HepG2 (cell line): Measurements from ENCODE around the gene C11orf68. TPM values are rescaled to one million over a fixed set of nuclear protein-coding genes. Genes with fewer than 3 reads are reported as not detected.

Experiments
- ATAC-seq: fragments of 200-7000 bp; cut with Tn5 transposase; 3 replicates; pipeline ENCODE4 v1.9.1; 2020; ENCODE audit warnings: mild to moderate bottlenecking, moderate library complexity
- BruUV-seq: library from RNA; stranded (reverse); fragments of 400-500 nt; replicated peaks from 2 replicates; lab custom pipeline; 2021; lab: Mats Ljungman, UMichigan
- CTCF ChIA-PET: fragments of 300-600 bp; formaldehyde crosslinking; extraction: SDS; loops from one replicate; lab custom pipeline; 2021; ENCODE audit warnings: low total read pairs, inconsistent platforms, low intra/inter-chr PET ratio; lab: Yijun Ruan, JAX
- POLR2A ChIA-PET: fragments of 350-600 bp; sonication (Branson Sonifier 250); formaldehyde crosslinking; loops from one replicate; lab custom pipeline; 2020; ENCODE audit warnings: antibody characterized with exemption, inconsistent platforms; lab: Yijun Ruan, JAX
- DNase-seq: peaks from one replicate; pipeline ENCODE4 v3.0.0-alpha.2; 2015; ENCODE audit warnings: low spot score
- FAIRE-seq: peaks from 3 replicates; lab custom pipeline; 2011; peaks lifted over from hg19 to GRCh38; lab: Jason Lieb, UNC
- H2AFZ ChIP-seq: one replicate; pipeline ENCODE4 v1.6.1; 2011; ENCODE audit warnings: low read length, inconsistent platforms
- H3K27ac ChIP-seq: fragments of 300-600 bp; 3 replicates; pipeline ENCODE4 v1.8.0; 2011; ENCODE audit warnings: mixed run types, mild to moderate bottlenecking, mixed read lengths, low read length, inconsistent platforms; ENCODE audit not compliant: insufficient read depth; ENCODE audit errors: extremely low read length
- H3K27me3 ChIP-seq, 2 experiments: fragments of 200-600 bp in 1 of 2; 2 replicates in 1 of 2; 3 replicates in 1 of 2; pipeline versions ENCODE4 v1.6.0 to v1.8.0; 2011; ENCODE audit warnings: low read length in 2 of 2, mild to moderate bottlenecking in 2 of 2, moderate library complexity in 2 of 2, inconsistent platforms in 1 of 2; ENCODE audit not compliant: insufficient read depth in 2 of 2, control insufficient read depth in 1 of 2
- H3K36me3 ChIP-seq, 2 experiments: fragments of 200-600 bp in 1 of 2; replicated peaks in 1 of 2; 2 replicates in 1 of 2; 3 replicates in 1 of 2; pipeline versions ENCODE4 v1.5.1 to v1.8.0; 2011; ENCODE audit warnings: low read length in 2 of 2, inconsistent platforms in 1 of 2; ENCODE audit not compliant: insufficient read depth in 2 of 2, control insufficient read depth in 1 of 2
- H3K4me1 ChIP-seq: 2 replicates; pipeline ENCODE4 v1.5.1; 2012; ENCODE audit warnings: low read length, inconsistent platforms; ENCODE audit not compliant: insufficient read depth
- H3K4me2 ChIP-seq: 2 replicates; pipeline ENCODE4 v1.6.0; 2011; ENCODE audit warnings: low read depth, low read length, inconsistent platforms
- H3K4me3 ChIP-seq, 3 experiments: fragments of 200-600 bp in 1 of 3; sonication (generic), shearing (Covaris generic) in 1 of 3; replicated peaks in 1 of 3; 2 replicates each; pipeline ENCODE4 v1.5.1; 2011 to 2016; ENCODE audit warnings: low read length in 3 of 3, inconsistent platforms in 2 of 3, low read depth in 2 of 3, mild to moderate bottlenecking in 2 of 3, control low read depth in 1 of 3, mixed read lengths in 1 of 3; ENCODE audit not compliant: insufficient read depth in 1 of 3
- H3K79me2 ChIP-seq: one replicate; pipeline ENCODE4 v1.6.1; 2011; ENCODE audit warnings: low read length, inconsistent platforms; ENCODE audit not compliant: insufficient read depth
- H3K9ac ChIP-seq: 2 replicates; pipeline ENCODE4 v1.6.0; 2011; ENCODE audit warnings: mild to moderate bottlenecking, low read depth, low read length, inconsistent platforms; ENCODE audit not compliant: insufficient read depth
- H3K9me3 ChIP-seq: 2 replicates; pipeline ENCODE4 v1.5.1; 2012; ENCODE audit warnings: mild to moderate bottlenecking, low read length
- H4K20me1 ChIP-seq: 2 replicates; pipeline ENCODE4 v1.6.0; 2011; ENCODE audit warnings: inconsistent platforms, mild to moderate bottlenecking, low read length, moderate library complexity; ENCODE audit not compliant: insufficient read depth
- ATF1 ChIP-seq: IDR thresholded peaks from 2 replicates; pipeline ENCODE4 v1.6.1; 2016; ENCODE audit warnings: mild to moderate bottlenecking, control low read depth
- CEBPG ChIP-seq: IDR thresholded peaks from 2 replicates; pipeline ENCODE4 v1.6.1; 2016
- ELF1 ChIP-seq: sonication (generic); formaldehyde crosslinking; IDR thresholded peaks from 2 replicates; pipeline ENCODE4 v1.4.0; 2020; ENCODE audit warnings: missing genetic modification reagents
- HNRNPK ChIP-seq: fragments of 200-400 bp; formaldehyde crosslinking; IDR thresholded peaks from 2 replicates; pipeline ENCODE4 v1.6.1; 2018; ENCODE audit warnings: low read length, low read depth, moderate library complexity, mild to moderate bottlenecking; ENCODE audit not compliant: poor library complexity, severe bottlenecking
- KLF6 ChIP-seq: IDR thresholded peaks from 2 replicates; pipeline ENCODE4 v1.8.0; 2016; ENCODE audit warnings: missing biosample characterization, missing genetic modification reagents
- PHF20 ChIP-seq: sonication (generic); formaldehyde crosslinking; IDR thresholded peaks from 2 replicates; pipeline ENCODE4 v1.5.0; 2020; ENCODE audit warnings: mild to moderate bottlenecking, missing genetic modification reagents
- PHF21A ChIP-seq: sonication (generic); formaldehyde crosslinking; IDR thresholded peaks from 2 replicates; pipeline ENCODE4 v1.5.0; 2020; ENCODE audit warnings: mild to moderate bottlenecking, missing genetic modification reagents
- SMAD3 ChIP-seq: sonication (generic); formaldehyde crosslinking; IDR thresholded peaks from 2 replicates; pipeline ENCODE4 v1.4.0; 2020; ENCODE audit warnings: missing genetic modification reagents
- SP2 ChIP-seq: sonication (generic); formaldehyde crosslinking; IDR thresholded peaks from 2 replicates; pipeline ENCODE4 v1.5.1; 2020; ENCODE audit warnings: mild to moderate bottlenecking, missing genetic modification reagents
- ZNF142 ChIP-seq: sonication (generic); formaldehyde crosslinking; IDR thresholded peaks from 2 replicates; pipeline ENCODE4 v1.4.0; 2020; ENCODE audit warnings: missing genetic modification reagents
- ZNF761 ChIP-seq: sonication (generic); formaldehyde crosslinking; conservative IDR thresholded peaks from 2 replicates; pipeline ENCODE4 v1.4.0; 2020; ENCODE audit warnings: mild to moderate bottlenecking, missing genetic modification reagents
- ZNF766 ChIP-seq: sonication (generic); formaldehyde crosslinking; IDR thresholded peaks from 2 replicates; pipeline ENCODE4 v1.5.0; 2020; ENCODE audit warnings: missing genetic modification reagents, borderline replicate concordance
- ZNF784 ChIP-seq: sonication (generic); formaldehyde crosslinking; IDR thresholded peaks from 2 replicates; pipeline ENCODE4 v1.5.1; 2020; ENCODE audit warnings: missing genetic modification reagents, mild to moderate bottlenecking, borderline replicate concordance
- ZNF816 ChIP-seq: sonication (generic); formaldehyde crosslinking; IDR thresholded peaks from 2 replicates; pipeline ENCODE4 v1.8.0; 2022; ENCODE audit warnings: missing genetic modification reagents, mild to moderate bottlenecking, borderline replicate concordance
- WGBS: methylation state at CpG from one replicate; pipeline ENCODE4 v1.1.6; 2017; ENCODE audit warnings: low lambda C conversion rate; 5-methylcytosine and 5-hydroxymethylcytosine counted together
- in situ Hi-C: cut with HindIII; loops from 2 replicates; pipeline ENCODE4 v1.10.0; 2017; ENCODE audit warnings: low pct_unique_long_range_greater_than_20kb; ENCODE audit not compliant: extremely low pct_ligation_motif_present
- intact Hi-C: fragments of 100-400 bp; cut with micrococcal nuclease; formaldehyde crosslinking; loops from one replicate; pipeline ENCODE4 v1.10.0; 2022; ENCODE audit not compliant: unreplicated experiment
- polyA plus RNA-seq, 8 experiments: library from polyadenylated mRNA; depleted of rRNA in 3 of 8; stranded (reverse) in 7 of 8; unstranded in 1 of 8; fragments of >200 nt; fragmentation: Illumina TruSeq in 4 of 8; extraction: Trizol in 4 of 8; gene quantifications; 2 replicates each; pipeline versions ENCODE4 v1.2.1 to v1.2.3, GENCODE V29; 2011 to 2016; ENCODE audit warnings: low read depth in 4 of 8, missing spikeins in 1 of 8, mixed read lengths in 1 of 8; ENCODE audit not compliant: insufficient read depth in 1 of 8
- total RNA-seq, 5 experiments: library from RNA; depleted of rRNA; stranded (reverse); fragments of >200 nt; fragmentation: Illumina TruSeq; extraction: Trizol; gene quantifications; 2 replicates each; pipeline ENCODE4 v1.2.3, GENCODE V29; 2016; ENCODE audit warnings: low read depth in 1 of 5

C11orf68 gene
- total and polyA plus RNA-seq, 2 of the 13 experiments (the other 11 are each of a cell fraction or from before 2014, with no cell fraction given) = 8.4 to 28.3 TPM

GRCh38 chr11:65898656-65899355 lies 20.1 kb downstream of the C11orf68 start:
- ATAC-seq = no peak
- Histone ChIP-seq H3K9ac (peak overlapping the region; percentile 88), H3K36me3 (peaks cover 8 to 16% of the 10 kb centered on the region in 2 experiments; a peak in 4 of 5 replicates), H2AFZ (no peak overlapping the region), H4K20me1 (no peaks in the 10 kb centered on the region), H3K9me3 (no peaks in the 10 kb centered on the region), H3K4me2 (peak overlapping the region; percentile 93), H3K4me1 (peaks cover 54% of the 10 kb centered on the region), H3K27me3 (no peaks in the 10 kb centered on the region; a peak in 1 of 5 replicates), H3K79me2 (peaks cover 32% of the 10 kb centered on the region), H3K4me3 (peak overlapping the region; percentile 84 to 89 (median 89)), H3K27ac (peak overlapping the region; percentile 66)
- in situ Hi-C loops (no loop called here), intact Hi-C loops (no loop called here)
- POLR2A ChIA-PET = interaction anchor here (0.8 to 6.2 kb wide), 6 partner anchors 8 to 186 kb away, joined by 4 to 95 read pairs (median 8); partner anchors contain the start of genes CCDC85B, FIBP and KAT5
- FAIRE-seq = no peak
- CTCF ChIA-PET = interaction anchor here (1.2 kb wide), 1 partner anchor 11 kb away, joined by 3 read pairs; the partner anchor contains the start of gene FIBP
- TF ChIP-seq SMAD3 (CRISPR knock-in tag) (no peak), KLF6 (no peak), CEBPG (CRISPR knock-in tag) (0 out of 2 replicates have a peak, but pooled peaks have one; percentile 25), PHF20 (no peak), ATF1 (0 out of 2 replicates have a peak, but pooled peaks have one; percentile 21), SP2 (CRISPR knock-in tag) (0 out of 2 replicates have a peak, but pooled peaks have one; percentile 40), ZNF766 (CRISPR knock-in tag) (0 out of 2 replicates have a peak, but pooled peaks have one; percentile 38), ZNF142 (CRISPR knock-in tag) (no peak), ZNF816 (CRISPR knock-in tag) (peak; percentile 74; the same call in 1 of the 2 replicates), HNRNPK (peak; percentile 45), ELF1 (CRISPR knock-in tag) (peak; percentile 61; the same call in 1 of the 2 replicates), ZNF761 (0 out of 2 replicates have a peak, but pooled peaks have one; percentile 29), ZNF784 (CRISPR knock-in tag) (no peak), PHF21A (CRISPR knock-in tag) (peak; percentile 12; the same call in 1 of the 2 replicates)
- BruUV-seq = TSS peak; percentile 54
- 8% methylated on average over 12 of the region's 28 CpGs for WGBS
- DNase-seq = no peak
